Peyer's patch (tissue), 4 donors: ENCODE results near the gene MCTP1. TPM values are rescaled to one million over a fixed set of nuclear protein-coding genes. Genes with fewer than 3 reads are reported as not detected.

ENCODE experiments used
- DNase-seq, 3 donors: peaks; one replicate each; pipeline ENCODE4 v3.0.0-alpha.2; 2017 to 2019
- H3K27ac ChIP-seq, 4 donors: fragments of 200-600 bp; sonication (generic); one replicate each; pipeline ENCODE4 v1.5.1; 2016 to 2019
- H3K27me3 ChIP-seq, 2 donors: fragments of 200-600 bp; sonication (generic); one replicate each; pipeline ENCODE4 v1.5.1; 2019
- H3K36me3 ChIP-seq, 3 donors: fragments of 200-600 bp; sonication (generic); one replicate each; pipeline ENCODE4 v1.5.1; 2016 to 2019
- H3K4me1 ChIP-seq, 4 donors: fragments of 200-600 bp; sonication (generic); one replicate each; pipeline ENCODE4 v1.5.1; 2016 to 2019
- H3K4me3 ChIP-seq, 4 donors: fragments of 200-600 bp; sonication (generic); 1 replicate in 3 of 4; 2 replicates in 1 of 4; pipeline ENCODE4 v1.5.1; 2016 to 2019; ENCODE audit warnings: mild to moderate bottlenecking in 1 of 4
- H3K9me3 ChIP-seq, 4 donors: fragments of 200-600 bp; sonication (generic); one replicate each; pipeline ENCODE4 v1.5.1; 2016 to 2019; ENCODE audit warnings: mild to moderate bottlenecking in 1 of 4
- POLR2A ChIP-seq, 2 donors: fragments of 450-650 bp; IDR thresholded peaks; one replicate each; pipeline ENCODE4 v1.5.1; 2017; ENCODE audit warnings: antibody characterized with exemption in 2 of 2, mild to moderate bottlenecking in 2 of 2, moderate library complexity in 2 of 2
- total RNA-seq, 4 donors: library from RNA; depleted of rRNA; stranded (reverse); fragments of >200 nt; gene quantifications; one replicate each; pipeline ENCODE4 v1.1.0, GENCODE V29; 2016
- TF ChIP-seq, protein P1 (sequence below), 6 experiments: fragments of 450-650 bp in 4 of 6; fragments of 200-600 bp in 2 of 6; sonication (generic) in 1 of 6; IDR thresholded peaks; one replicate each; pipeline ENCODE4 v1.5.1; 2017 to 2019; ENCODE audit warnings: antibody characterized with exemption in 6 of 6, mild to moderate bottlenecking in 3 of 6, moderate library complexity in 1 of 6

MCTP1 gene
- total RNA-seq, 4 donors from 2014 or later = 4.7 to 61.1 (median 11.3) TPM

DNA sequence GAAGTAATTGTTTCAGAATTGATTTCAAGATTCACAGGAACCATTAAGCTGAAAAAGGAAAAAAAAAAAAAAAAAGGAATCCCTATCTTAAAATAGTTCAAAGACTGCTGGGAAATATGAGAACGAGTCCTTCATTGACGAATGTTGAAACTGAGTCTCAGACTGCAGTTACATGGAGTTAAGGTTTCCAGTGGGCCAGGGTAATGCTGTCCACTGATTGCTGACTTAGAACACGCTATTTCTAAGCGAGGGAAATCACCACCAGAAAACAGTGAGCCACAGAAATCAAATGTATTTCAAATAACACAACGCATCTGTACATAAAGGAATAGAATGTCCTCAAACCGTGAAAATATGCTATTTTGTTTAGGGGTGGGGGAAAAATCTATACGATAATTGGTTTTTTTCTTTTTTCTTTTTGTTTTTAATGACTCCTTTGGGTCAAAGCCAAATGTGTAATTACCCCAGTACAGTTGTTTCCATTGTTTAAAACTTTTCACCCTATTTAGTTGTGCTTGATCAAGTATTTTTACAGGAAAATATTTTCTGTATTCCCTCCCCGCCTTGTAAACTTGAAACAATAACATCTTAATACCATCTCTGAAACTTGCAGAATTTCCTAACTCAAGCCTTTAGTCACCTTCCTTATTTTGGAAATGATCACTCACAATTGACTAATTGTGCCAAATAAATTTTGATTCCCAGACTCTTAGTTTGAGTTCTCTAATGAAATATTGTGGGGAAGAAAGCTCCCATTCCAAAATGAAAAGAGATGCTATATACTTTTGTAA lies 208.3 kb downstream of the MCTP1 start:
- H3K4me3 ChIP-seq = no peak overlapping the region
- H3K9me3 ChIP-seq = no peaks in the 10 kb centered on the region
- no peak overlapping the region for H3K27ac ChIP-seq
- no peak for DNase-seq
- no peaks in the 10 kb centered on the region for H3K4me1 ChIP-seq
- no peaks in the 10 kb centered on the region for H3K27me3 ChIP-seq
- no peak for TF ChIP-seq POLR2A (IDR thresholded peaks at IDR 0.05)
- TF ChIP-seq, protein P1, sequence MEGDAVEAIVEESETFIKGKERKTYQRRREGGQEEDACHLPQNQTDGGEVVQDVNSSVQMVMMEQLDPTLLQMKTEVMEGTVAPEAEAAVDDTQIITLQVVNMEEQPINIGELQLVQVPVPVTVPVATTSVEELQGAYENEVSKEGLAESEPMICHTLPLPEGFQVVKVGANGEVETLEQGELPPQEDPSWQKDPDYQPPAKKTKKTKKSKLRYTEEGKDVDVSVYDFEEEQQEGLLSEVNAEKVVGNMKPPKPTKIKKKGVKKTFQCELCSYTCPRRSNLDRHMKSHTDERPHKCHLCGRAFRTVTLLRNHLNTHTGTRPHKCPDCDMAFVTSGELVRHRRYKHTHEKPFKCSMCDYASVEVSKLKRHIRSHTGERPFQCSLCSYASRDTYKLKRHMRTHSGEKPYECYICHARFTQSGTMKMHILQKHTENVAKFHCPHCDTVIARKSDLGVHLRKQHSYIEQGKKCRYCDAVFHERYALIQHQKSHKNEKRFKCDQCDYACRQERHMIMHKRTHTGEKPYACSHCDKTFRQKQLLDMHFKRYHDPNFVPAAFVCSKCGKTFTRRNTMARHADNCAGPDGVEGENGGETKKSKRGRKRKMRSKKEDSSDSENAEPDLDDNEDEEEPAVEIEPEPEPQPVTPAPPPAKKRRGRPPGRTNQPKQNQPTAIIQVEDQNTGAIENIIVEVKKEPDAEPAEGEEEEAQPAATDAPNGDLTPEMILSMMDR (IDR thresholded peaks at IDR 0.05) = no peak
- no peaks in the 10 kb centered on the region for H3K36me3 ChIP-seq

DNA sequence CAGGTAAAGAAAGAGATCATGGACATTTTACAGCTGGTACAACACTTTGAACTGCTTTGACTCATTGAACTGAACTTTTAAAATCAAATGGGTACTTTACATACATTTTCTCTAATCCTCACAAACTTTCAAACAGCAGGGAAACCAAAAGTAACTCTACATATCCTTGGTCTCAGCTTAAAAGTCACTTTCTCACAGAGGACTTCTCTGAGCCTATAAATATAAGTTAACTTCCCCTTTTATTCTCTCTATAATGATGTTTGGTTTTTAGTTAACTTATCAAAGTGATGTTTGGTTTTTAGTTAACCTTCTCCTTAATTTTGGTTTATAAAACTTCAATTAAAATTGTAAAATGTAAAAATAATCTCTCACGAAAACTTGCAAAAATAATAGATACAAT lies 209.8 kb downstream of the MCTP1 start:
- Histone ChIP-seq H3K4me1 (no peaks in the 10 kb centered on the region), H3K27me3 (no peaks in the 10 kb centered on the region), H3K27ac (no peak overlapping the region), H3K4me3 (no peak overlapping the region), H3K9me3 (no peaks in the 10 kb centered on the region), H3K36me3 (no peaks in the 10 kb centered on the region)
- no peak for DNase-seq
- no peak for TF ChIP-seq POLR2A (IDR thresholded peaks at IDR 0.05)
- TF ChIP-seq, protein P1 (IDR thresholded peaks at IDR 0.05) = no peak

DNA sequence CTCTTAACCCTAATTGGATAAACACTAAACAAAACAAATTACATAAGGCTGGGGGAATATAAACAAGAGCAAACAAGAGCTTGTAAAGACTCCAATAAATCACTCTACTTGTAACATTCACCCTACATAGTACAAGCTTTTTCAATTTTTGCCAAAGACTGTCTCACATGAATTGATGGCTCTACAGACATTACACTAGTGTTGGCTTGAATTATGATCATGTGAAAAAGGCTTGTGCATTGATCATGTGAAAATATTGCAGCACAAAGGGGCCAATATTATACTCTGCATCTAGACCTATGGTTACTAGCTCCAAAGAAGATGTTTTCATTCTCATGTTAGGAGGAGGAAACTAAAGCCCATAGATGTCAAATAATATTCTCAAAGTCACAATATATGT lies 212.6 kb downstream of the MCTP1 start:
- H3K27ac ChIP-seq = no peak overlapping the region
- H3K4me1 ChIP-seq = no peaks in the 10 kb centered on the region
- no peak overlapping the region for H3K4me3 ChIP-seq
- DNase-seq = no peak
- TF ChIP-seq, protein P1 (IDR thresholded peaks at IDR 0.05) = no peak
- no peak for TF ChIP-seq POLR2A (IDR thresholded peaks at IDR 0.05)
- no peaks in the 10 kb centered on the region for H3K27me3 ChIP-seq
- H3K36me3 ChIP-seq = no peaks in the 10 kb centered on the region
- no peaks in the 10 kb centered on the region for H3K9me3 ChIP-seq

DNA sequence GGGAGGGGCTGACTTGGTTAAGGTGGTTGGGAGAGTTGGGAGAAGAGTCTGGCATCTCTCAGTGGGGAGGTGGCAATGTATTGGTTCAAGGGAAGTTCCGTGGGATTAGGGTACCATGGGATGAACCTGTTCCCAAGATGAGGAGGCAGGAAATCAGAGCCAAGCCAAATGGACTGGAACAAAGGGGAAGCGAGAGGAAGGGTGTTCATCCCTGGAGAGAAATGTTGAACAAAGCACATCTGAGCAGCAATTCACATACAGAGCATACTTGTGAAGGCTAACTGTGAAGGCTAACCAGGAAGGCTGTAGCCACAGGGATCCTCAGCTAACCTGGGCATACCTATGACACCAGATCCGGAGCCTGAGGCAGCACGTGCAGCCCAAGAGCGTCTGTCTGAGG lies 214.0 kb downstream of the MCTP1 start:
- no peaks in the 10 kb centered on the region for H3K36me3 ChIP-seq
- no peaks in the 10 kb centered on the region for H3K9me3 ChIP-seq
- DNase-seq = no peak
- no peaks in the 10 kb centered on the region for H3K4me1 ChIP-seq
- H3K27ac ChIP-seq = peak overlapping the region in 1 of 4 donors; percentile 30
- no peaks in the 10 kb centered on the region for H3K27me3 ChIP-seq
- TF ChIP-seq, protein P1 (IDR thresholded peaks at IDR 0.05) = no peak
- no peak for TF ChIP-seq POLR2A (IDR thresholded peaks at IDR 0.05)
- H3K4me3 ChIP-seq = no peak overlapping the region

DNA sequence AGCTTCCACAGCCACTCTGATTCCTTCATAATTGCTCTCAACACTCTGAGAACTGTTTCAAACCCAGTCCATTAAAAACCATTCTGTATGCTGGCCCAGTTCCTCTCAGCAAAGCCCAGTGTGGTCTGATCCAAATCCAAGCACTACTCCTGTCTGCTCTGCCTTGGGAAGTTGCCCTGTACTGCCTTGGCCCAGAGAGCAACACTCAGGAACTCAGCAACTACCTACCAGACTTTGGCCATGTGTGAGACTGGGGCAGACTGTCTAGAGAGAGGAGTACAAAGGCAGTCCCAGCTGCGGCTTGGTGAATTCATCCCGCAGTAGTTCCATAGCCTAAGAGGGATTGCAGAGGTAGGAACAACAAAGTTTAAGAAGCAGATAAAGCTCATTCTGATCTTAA lies 214.4 kb downstream of the MCTP1 start:
- Histone ChIP-seq H3K27me3 (no peaks in the 10 kb centered on the region), H3K4me3 (no peak overlapping the region), H3K4me1 (no peaks in the 10 kb centered on the region), H3K36me3 (no peaks in the 10 kb centered on the region), H3K27ac (peak overlapping the region in 1 of 4 donors; percentile 30), H3K9me3 (no peaks in the 10 kb centered on the region)
- DNase-seq = no peak
- TF ChIP-seq, protein P1 (IDR thresholded peaks at IDR 0.05) = no peak
- no peak for TF ChIP-seq POLR2A (IDR thresholded peaks at IDR 0.05)
